ENCODE measurements around the gene NEDD4.

GRCh38 chr15:55968923-55969322, 24.5 kb downstream of the NEDD4 start:
- TF ChIP-seq CTCF (IDR thresholded peaks at IDR 0.05) (no peak), POLR2A (IDR thresholded peaks at IDR 0.05) (no peak)
